A673 (cell line): Measurements from ENCODE around the gene SDSL.

Source experiments
- CTCF ChIP-seq: fragments of 300-800, 200-600 bp; sonication (generic); conservative IDR thresholded peaks from 2 replicates; pipeline ENCODE4 v1.5.1; 2017; ENCODE audit warnings: low read depth, mild to moderate bottlenecking, antibody characterized with exemption, low read length, moderate library complexity, mixed read lengths
- EZH2 ChIP-seq: fragments of 200-600 bp; sonication (generic); IDR thresholded peaks from 2 replicates; pipeline ENCODE4 v1.6.1; 2017; ENCODE audit warnings: borderline replicate concordance, low read depth, mild to moderate bottlenecking, mixed read lengths, antibody characterized with exemption, low read length; ENCODE audit not compliant: poor library complexity, severe bottlenecking

- TF ChIP-seq CTCF (no peak), EZH2 (no peak)
Observed at GRCh38 chr12:113388351-113388750, 33.8 kb upstream of the SDSL start.
